Spleen (tissue), 11 donors: Measurements from ENCODE around the gene TRIM29. TPM values are rescaled to one million over a fixed set of nuclear protein-coding genes. Genes with fewer than 3 reads are reported as not detected.

Source experiments
- DNase-seq: peaks from one replicate; pipeline ENCODE4 v3.0.0-alpha.2; 2020
- H3K27ac ChIP-seq, 8 donors: fragments of 200-600 bp; sonication (generic) in 7 of 8; 1 replicate in 4 of 8; 2 replicates in 4 of 8; pipeline versions ENCODE4 v1.5.0 to v1.8.0; 2016 to 2021; ENCODE audit warnings: inconsistent platforms in 4 of 8, mild to moderate bottlenecking in 4 of 8, moderate library complexity in 1 of 8
- H3K27me3 ChIP-seq, 7 donors: fragments of 200-600 bp; sonication (generic) in 6 of 7; replicated peaks in 1 of 7; 1 replicate in 4 of 7; 2 replicates in 3 of 7; pipeline versions ENCODE4 v1.5.0 to v1.8.0; 2016 to 2021; ENCODE audit warnings: inconsistent platforms in 3 of 7, mild to moderate bottlenecking in 1 of 7
- H3K36me3 ChIP-seq, 6 donors: fragments of 200-600 bp; sonication (generic) in 5 of 6; 1 replicate in 4 of 6; 2 replicates in 2 of 6; pipeline versions ENCODE4 v1.5.0 to v1.8.0; 2016 to 2021; ENCODE audit warnings: inconsistent platforms in 2 of 6
- H3K4me1 ChIP-seq, 6 donors: fragments of 200-600 bp; sonication (generic) in 5 of 6; 1 replicate in 3 of 6; 2 replicates in 3 of 6; pipeline versions ENCODE4 v1.5.0 to v1.8.0; 2016 to 2021; ENCODE audit warnings: inconsistent platforms in 3 of 6
- H3K4me3 ChIP-seq, 8 donors: fragments of 200-600 bp; sonication (generic) in 7 of 8; 1 replicate in 4 of 8; 2 replicates in 4 of 8; pipeline versions ENCODE4 v1.5.0 to v1.8.0; 2016 to 2021; ENCODE audit warnings: inconsistent platforms in 4 of 8, mild to moderate bottlenecking in 4 of 8, moderate library complexity in 2 of 8
- H3K9me3 ChIP-seq, 8 donors: fragments of 200-600 bp; sonication (generic) in 7 of 8; 1 replicate in 4 of 8; 2 replicates in 4 of 8; pipeline versions ENCODE4 v1.5.0 to v1.8.0; 2016 to 2021; ENCODE audit warnings: inconsistent platforms in 4 of 8
- CTCF ChIP-seq, 11 experiments: fragments of 200-600 bp in 7 of 11; fragments of 450-650 bp in 4 of 11; sonication (generic) in 4 of 11; IDR thresholded peaks in 8 of 11; conservative IDR thresholded peaks in 3 of 11; 1 replicate in 7 of 11; 2 replicates in 4 of 11; pipeline versions ENCODE4 v1.4.0 to v1.8.0; 2016 to 2021; ENCODE audit warnings: antibody characterized with exemption in 11 of 11, inconsistent platforms in 4 of 11, mild to moderate bottlenecking in 1 of 11
- POLR2A ChIP-seq, 3 donors: fragments of 450-650 bp; IDR thresholded peaks; one replicate each; pipeline ENCODE4 v1.5.1; 2017; ENCODE audit warnings: antibody characterized with exemption in 3 of 3, mild to moderate bottlenecking in 1 of 3
- POLR2AphosphoS5 ChIP-seq, 3 donors: sonication (generic); formaldehyde crosslinking; IDR thresholded peaks; one replicate each; pipeline ENCODE4 v1.5.1; 2017; ENCODE audit warnings: antibody characterized with exemption in 3 of 3
- WGBS, 5 donors: extraction: QIAGEN DNeasy Blood & Tissue Kit in 3 of 5; methylation state at CpG; one replicate each; pipeline versions ENCODE4 v1.1.5 to v1.1.7; 2013 to 2018; 5-methylcytosine and 5-hydroxymethylcytosine counted together
- intact Hi-C: fragments of 100-400 bp; cut with DNase I; formaldehyde crosslinking; loops from one replicate; pipeline ENCODE4 v1.15.0; 2023; ENCODE audit warnings: low total_unique reads
- polyA plus RNA-seq, 3 donors: library from polyadenylated mRNA; stranded (reverse); fragments of 200-250 nt; gene quantifications; one replicate each; pipeline ENCODE4 v1.2.1, GENCODE V29; 2013
- total RNA-seq, 7 donors: library from RNA; depleted of rRNA in 3 of 7; stranded (reverse); fragments of >200 nt in 3 of 7; fragmentation: NEBNext Ultra II Directional in 4 of 7; extraction: Animal tissue kit (Norgen Biotek cat#: 25700) in 4 of 7; gene quantifications; one replicate each; pipeline versions ENCODE4 v1.1.0 to v1.2.1, GENCODE V29; 2016 to 2021
- donor health status: healthy with polysubstance abuse.
- donor health status: DM: no; HTN: no; CAD: no; lungs with moderate emphysema.
- donor health status: DM: no; HTN: no; CAD: no.
- donor health status: Bipolar disorder and iron deficiency.
- donor health status: healthy.
- donor health status: DM: no; HTN: no; CAD: no.
- donor health status: DM: yes; HTN: yes; CAD: no.

The TRIM29 gene
- total and polyA plus RNA-seq, 10 donors = 0.03 to 2.0 (median 0.72) TPM; not detected in 4

GRCh38 chr11:120115272-120116000 lies 22.5 kb downstream of the TRIM29 start:
- DNase-seq = no peak
- no peaks in the 10 kb centered on the region for H3K9me3 ChIP-seq
- no peak for TF ChIP-seq CTCF (IDR thresholded peaks at IDR 0.05 in 8 of 11, conservative IDR thresholded peaks at IDR 0.05 in 3 of 11)
- TF ChIP-seq POLR2AphosphoS5 (IDR thresholded peaks at IDR 0.05) = no peak
- TF ChIP-seq POLR2A (IDR thresholded peaks at IDR 0.05) = no peak
- H3K27me3 ChIP-seq = peaks cover 0 to 46% (median 0%) of the 10 kb centered on the region in 7 donors
- no peaks in the 10 kb centered on the region for H3K36me3 ChIP-seq
- H3K27ac ChIP-seq = no peak overlapping the region
- intact Hi-C loops = no loop called here
- H3K4me1 ChIP-seq = no peaks in the 10 kb centered on the region
- H3K4me3 ChIP-seq = no peak overlapping the region
- WGBS, 5 donors = 61 to 74% (median 69%) methylated on average over 18 to 20 of the region's 20 CpGs

GRCh38 chr11:120112174-120112796 lies 25.6 kb downstream of the TRIM29 start:
- Histone ChIP-seq H3K27ac (no peak overlapping the region), H3K4me1 (no peaks in the 10 kb centered on the region), H3K4me3 (no peak overlapping the region), H3K36me3 (no peaks in the 10 kb centered on the region), H3K27me3 (peaks cover 0 to 62% (median 0%) of the 10 kb centered on the region in 7 donors), H3K9me3 (no peaks in the 10 kb centered on the region)
- WGBS, 5 donors = 67 to 83% (median 70%) methylated on average over 15 of the region's 15 CpGs
- intact Hi-C loops = no loop called here
- TF ChIP-seq POLR2AphosphoS5 (IDR thresholded peaks at IDR 0.05) (no peak), POLR2A (IDR thresholded peaks at IDR 0.05) (no peak)
- DNase-seq = no peak

- H3K36me3 ChIP-seq = no peaks in the 10 kb centered on the region
- H3K4me1 ChIP-seq = no peaks in the 10 kb centered on the region
- H3K27me3 ChIP-seq = peaks cover 0 to 72% (median 0%) of the 10 kb centered on the region in 7 donors
- TF ChIP-seq POLR2A (IDR thresholded peaks at IDR 0.05) (no peak), POLR2AphosphoS5 (IDR thresholded peaks at IDR 0.05) (no peak), CTCF (IDR thresholded peaks at IDR 0.05 in 8 of 11, conservative IDR thresholded peaks at IDR 0.05 in 3 of 11) (no peak)
- H3K4me3 ChIP-seq = no peak overlapping the region
- DNase-seq = no peak
- intact Hi-C loops = loop anchor here (5.0 to 10.0 kb wide), 2 partner anchors 442 to 625 kb away; no protein-coding TSS in a partner anchor
- 76 to 93% (median 88%) methylated on average over 4 to 5 of the region's 5 CpGs for WGBS, 5 donors
- H3K9me3 ChIP-seq = no peaks in the 10 kb centered on the region
- H3K27ac ChIP-seq = no peak overlapping the region
These were observed 28.4 kb downstream of the TRIM29 start for GRCh38 chr11:120109531-120109930.

GRCh38 chr11:120108785-120109168 lies 29.1 kb downstream of the TRIM29 start:
- H3K27ac ChIP-seq = no peak overlapping the region
- WGBS, 5 donors = 45 to 58% (median 49%) methylated on average over 5 to 6 of the region's 6 CpGs
- H3K27me3 ChIP-seq = peaks cover 0 to 66% (median 0%) of the 10 kb centered on the region in 7 donors
- H3K9me3 ChIP-seq = no peaks in the 10 kb centered on the region
- TF ChIP-seq POLR2AphosphoS5 (IDR thresholded peaks at IDR 0.05) (no peak), CTCF (IDR thresholded peaks at IDR 0.05 in 8 of 11, conservative IDR thresholded peaks at IDR 0.05 in 3 of 11) (no peak), POLR2A (IDR thresholded peaks at IDR 0.05) (no peak)
- DNase-seq = no peak
- intact Hi-C loops = loop anchor here (5.0 to 10.0 kb wide), 2 partner anchors 441 to 624 kb away; no protein-coding TSS in a partner anchor
- H3K4me1 ChIP-seq = no peaks in the 10 kb centered on the region
- no peaks in the 10 kb centered on the region for H3K36me3 ChIP-seq
- no peak overlapping the region for H3K4me3 ChIP-seq
